ENCODE measurements around the gene AP4E1.
"Not testable (repeated sequence)": the region's sequence is repeated elsewhere in the genome, so short reads cannot be mapped to it uniquely, and the experiment has no call there.

DNA sequence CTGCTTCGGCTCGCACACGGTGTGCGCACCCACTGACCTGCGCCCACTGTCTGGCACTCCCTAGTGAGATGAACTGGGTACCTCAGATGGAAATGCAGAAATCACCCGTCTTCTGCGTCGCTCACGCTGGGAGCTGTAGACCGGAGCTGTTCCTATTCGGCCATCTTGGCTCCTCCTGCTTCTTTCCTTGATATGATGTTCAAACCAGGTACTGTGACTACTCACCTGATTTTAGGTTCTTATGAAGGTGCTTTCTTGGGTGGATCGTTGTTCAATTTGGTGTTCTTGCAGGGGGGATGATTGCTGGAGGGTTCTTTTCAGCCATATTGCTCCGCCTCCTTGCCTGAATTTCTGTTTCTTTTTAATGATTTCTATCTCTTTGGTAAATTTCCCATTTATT, 129.0 kb downstream of the AP4E1 start:
- not testable (repeated sequence) for TF ChIP-seq POLR2A (IDR thresholded peaks at IDR 0.05; ENCODE audit: low read length); GATA1 (IDR thresholded peaks at IDR 0.05; ENCODE audit: low read depth, low read length)
